HG03439 (cell line): ENCODE results near the gene BTN2A1.
"Not testable (repeated sequence)": the region's sequence is repeated elsewhere in the genome, so short reads cannot be mapped to it uniquely, and the experiment has no call there.

ENCODE experiments used
- ATAC-seq: cut with Tn5 transposase; IDR thresholded peaks from one replicate; pipeline ENCODE4 v1.9.1; 2021; ENCODE audit warnings: mild to moderate bottlenecking, moderate library complexity; ENCODE audit not compliant: unreplicated experiment

Gene BTN2A1

DNA sequence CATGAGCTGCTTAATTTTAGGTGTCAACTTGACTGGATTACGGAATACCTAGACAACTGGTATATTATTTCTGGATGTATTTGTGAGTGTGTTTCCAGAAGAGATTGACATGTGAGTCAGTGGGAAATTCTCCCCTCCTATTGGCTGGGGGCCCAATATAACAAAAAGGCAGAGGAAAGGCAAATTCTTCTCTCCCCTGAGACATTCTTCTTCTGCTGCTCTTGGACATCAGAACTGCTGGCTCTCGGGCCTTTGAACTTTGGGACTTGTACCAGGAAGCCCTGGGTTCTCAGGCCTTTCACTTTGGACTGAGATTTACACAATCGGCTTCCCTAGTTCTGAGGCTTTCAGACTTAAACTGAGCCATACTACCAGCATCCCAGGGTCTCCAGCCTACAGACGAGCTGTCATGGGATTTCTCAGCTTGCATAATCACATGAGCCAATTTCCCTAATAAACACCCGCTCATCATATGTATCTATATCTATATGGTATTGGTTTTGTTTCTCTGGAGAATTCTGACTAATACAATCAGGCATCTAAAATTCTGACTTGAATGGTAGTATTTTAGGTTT, 25.0 kb upstream of the BTN2A1 start:
- no peak for ATAC-seq

DNA sequence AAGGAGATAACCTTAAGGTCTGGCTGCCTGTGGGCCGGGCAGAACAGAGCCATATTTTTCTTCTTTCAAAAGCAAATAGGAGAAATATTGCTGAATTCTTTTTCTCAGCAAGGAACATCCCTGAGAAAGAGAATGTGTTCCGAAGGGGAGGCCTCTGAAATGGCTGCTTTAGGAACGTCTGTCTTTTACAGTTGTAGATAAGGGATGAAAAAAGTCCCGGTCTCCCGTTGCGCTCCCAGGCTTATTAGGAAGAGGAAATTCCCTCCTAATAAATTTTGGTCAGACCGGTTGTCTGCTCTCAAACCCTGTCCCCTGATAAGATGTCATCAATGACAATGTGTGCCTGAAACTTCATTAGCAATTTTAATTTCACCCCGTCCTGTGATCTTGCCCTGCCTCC, 24.1 kb upstream of the BTN2A1 start:
- not testable (repeated sequence) for ATAC-seq

DNA sequence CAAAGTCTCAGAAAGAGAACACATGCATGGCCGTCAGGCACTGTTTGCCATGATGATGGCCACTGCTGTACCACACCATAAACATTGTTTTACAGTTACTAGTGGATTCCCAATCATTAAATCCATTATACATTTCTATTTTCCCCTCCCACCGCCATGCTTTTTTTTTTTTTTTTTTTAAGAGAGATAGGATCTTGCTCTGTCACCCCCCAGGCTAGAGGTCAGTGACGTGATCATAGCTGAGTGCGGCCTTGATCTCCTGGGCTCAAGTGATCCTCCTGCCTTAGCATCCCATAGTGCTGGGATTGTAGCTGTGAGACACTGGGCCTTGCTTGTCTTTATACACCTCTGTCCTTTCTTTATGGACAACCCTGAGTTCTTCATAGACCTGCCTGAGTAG, 21.7 kb upstream of the BTN2A1 start:
- no peak for ATAC-seq

DNA sequence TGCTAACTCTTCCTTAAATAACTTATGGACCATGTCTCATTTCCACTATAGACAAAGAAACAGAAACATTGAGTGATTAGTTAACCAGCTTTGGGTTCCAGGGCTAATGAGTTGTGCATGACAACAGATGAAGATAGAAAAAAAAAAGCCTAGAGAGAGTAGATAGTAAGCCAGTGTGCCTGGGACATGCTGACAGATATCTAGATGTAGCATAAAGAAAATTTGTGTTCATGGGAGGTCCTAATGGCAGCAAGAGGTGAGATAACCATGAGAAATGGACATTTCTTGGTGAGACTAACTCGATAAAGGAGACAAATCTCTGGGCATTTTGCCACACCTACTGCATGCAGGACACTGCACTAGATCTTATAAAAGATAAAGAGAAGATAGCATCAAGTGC, 20.2 kb upstream of the BTN2A1 start:
- ATAC-seq = no peak

DNA sequence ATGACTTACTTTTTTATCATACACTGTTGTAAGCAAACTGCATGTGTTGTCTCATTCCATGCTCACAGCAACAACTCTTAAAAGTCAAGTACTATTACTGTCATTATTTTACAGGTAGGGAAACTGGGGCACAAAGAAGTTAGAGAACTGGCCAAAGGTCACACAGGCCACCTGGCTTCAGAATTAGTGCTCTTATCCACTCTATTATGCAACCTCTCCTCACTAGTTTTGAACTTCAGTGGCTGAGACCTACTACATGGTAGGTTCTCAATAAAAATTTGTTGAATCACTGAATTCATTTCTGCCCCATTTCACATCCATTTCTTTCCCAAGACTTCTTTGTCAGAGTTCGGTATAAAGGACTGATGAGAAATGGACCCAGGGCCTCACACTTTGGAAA, 19.8 kb upstream of the BTN2A1 start:
- no peak for ATAC-seq

DNA sequence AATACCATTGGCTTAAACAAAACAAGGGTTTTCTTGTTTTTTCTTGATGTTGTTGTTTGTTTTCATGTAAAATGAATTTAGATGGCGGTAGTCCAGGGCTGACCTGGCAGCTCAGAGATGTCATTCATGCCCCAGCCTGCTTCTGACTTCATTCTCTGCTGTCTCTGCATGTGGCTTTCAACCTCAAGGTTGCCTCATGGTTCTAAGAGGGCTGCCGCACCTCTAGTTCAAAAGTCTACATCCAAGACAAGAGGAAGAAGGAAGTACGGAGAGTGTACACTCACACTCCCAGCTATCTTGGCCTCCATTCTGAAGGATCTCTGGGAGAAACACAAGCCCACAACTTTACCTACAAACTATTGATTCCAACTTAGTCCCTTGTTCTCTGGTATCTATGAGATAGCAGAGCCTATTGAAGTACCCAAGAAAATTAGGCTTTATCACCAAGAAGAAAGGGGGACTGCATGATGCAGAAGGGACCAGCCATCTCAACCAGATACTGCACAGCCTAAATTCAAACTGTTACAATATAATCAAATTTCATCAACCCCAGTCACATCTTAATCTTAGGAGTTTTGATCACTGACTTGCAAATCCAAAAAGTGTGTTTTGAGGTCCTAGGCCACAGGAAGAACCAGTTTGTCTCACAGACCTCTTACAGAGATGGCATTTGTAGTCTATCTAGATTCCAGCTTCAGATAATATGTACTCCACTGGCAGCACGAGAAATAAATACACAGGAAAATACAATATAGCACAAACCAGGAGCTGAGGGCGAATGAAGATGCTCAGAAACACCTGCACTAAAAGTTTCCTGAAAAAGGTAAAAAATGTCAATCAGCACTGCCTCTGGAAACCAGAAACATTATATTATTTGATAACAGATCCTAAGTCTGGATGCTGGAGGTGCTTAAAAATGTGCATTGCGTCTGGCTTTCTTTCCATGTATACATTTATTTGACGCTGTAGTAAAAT, 18.3 kb upstream of the BTN2A1 start:
- no peak for ATAC-seq

DNA sequence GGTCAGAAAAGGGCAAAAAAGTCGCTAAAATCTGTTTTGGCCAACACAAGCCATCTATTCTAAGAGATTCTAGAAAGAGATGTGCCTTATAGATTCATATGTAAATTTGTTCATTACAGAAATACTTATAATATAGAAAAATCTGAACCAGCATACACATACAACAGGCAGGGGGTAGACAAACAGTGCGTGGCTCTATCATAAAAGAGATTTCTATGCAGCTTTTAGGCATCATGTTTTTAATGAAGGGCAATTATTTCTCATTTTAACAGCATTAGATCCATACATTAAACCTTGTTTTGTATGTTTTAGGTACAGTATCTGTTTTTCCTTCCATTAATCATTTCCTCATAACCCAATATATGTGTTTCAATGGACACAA, 16.8 kb upstream of the BTN2A1 start:
- ATAC-seq = no peak

DNA sequence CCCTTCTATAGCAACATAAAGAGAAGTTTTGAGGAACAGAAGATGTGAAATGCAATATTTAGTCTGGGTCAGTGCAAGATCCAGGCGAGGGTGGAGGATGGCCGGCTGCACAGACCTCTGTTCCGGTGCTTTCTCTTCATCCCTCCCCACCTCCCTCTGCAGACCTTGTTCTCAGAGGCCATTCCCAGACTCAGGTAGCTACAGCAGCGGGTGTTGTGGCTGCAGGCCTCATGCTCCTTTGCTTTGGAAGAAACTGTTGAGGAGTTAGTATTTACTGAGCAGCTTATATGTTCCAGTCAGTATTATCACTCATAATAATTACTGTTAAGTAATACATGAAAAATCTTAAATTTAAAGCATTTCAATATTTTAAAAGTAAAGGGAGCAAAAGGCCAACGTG, 15.8 kb upstream of the BTN2A1 start:
- no peak for ATAC-seq

DNA sequence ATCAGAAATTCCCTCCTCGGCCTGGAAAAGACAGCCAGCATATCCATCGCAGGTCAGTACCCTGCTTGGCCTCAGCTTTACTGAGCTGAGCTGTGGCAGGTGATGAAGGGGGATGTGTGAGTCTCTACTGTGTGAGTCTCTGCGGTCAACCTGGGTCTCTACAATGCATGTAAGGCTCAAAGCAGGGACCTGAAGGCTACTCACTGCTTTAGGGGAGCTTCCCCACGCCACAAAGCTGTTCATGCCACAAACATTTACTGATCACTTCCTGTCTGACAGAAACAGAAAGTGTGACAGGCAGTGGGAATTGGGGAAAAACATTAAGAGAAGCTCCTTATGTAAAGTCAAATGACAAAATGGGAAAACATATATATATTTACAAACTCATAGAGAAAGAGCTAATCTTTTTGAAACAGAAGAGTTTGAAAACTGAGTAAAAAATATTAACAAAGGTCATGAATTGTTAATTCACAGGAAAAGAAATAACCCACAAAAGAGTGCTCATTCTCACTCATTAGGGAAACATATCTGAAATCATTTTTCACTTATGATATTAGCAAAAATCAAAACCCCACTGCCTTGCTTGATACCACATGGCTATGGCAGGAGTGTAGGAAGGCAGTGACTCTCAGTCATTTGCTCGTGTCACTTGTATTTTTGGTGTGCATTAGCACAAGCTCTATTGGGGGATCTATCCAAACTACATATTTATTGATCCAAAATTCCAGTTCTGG, 11.7 kb upstream of the BTN2A1 start:
- peak; percentile 75 for ATAC-seq

DNA sequence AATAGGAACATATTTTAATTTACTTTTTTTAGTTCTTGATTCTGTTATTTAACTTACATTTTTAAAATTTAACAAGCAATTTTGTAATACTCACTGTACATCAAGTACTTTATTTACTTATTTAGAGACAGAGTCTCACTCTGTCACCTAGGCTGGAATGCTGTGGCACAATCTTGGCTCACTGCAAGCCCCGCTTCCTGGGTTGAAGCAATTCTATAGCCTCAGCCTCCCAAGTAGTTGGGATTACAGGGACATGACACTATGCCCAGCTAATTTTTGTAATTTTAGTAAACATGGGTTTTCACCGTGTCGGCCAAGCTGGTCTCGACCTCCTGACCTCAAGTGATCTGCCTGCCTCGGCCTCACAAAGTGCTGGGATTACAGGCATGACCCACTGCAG, 10.5 kb upstream of the BTN2A1 start:
- ATAC-seq = no peak

DNA sequence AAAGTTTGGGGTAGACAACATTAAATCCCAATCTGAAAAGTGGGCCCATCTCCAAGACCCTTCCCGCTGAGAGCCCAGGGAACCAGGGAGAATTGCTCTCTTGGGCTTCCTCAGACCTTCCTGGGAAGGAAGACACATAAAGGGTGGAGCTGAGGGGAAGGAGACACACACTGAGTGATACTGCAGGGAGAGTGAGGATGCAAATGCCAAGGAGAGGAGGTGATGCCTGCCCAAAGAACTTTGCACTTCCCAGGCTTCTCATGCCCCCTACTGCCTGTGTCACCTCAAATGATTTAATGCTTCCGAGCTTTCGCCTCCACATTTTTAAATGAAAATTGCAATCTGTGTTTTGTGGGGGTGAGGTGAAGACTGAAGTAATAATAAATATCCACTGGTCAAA, 7.5 kb upstream of the BTN2A1 start:
- ATAC-seq = no peak

DNA sequence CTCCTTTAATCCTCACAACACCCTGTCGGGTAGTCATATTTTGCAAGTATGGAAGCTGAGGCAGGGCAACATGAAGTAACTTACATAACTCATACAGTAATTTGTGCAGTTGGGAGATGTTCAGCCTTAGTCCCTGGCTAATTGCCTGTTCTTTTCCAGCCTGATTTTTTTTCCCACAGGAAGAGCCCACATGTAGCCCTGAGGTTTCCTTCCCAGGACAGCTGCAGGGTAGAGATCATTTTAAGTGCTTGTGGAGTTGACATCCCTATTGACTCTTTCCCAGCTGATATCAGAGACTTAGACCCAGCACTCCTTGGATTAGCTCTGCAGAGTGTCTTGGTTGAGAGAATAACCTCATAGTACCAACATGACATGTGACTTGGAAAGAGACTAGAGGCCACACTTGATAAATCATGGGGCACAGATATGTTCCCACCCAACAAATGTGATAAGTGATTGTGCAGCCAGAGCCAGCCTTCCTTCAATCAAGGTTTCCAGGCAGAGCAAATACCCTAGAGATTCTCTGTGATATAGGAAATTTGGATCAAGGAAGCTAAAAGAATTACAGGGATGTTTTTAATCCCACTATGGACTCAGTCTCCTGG, 5.0 kb upstream of the BTN2A1 start:
- ATAC-seq = no peak

DNA sequence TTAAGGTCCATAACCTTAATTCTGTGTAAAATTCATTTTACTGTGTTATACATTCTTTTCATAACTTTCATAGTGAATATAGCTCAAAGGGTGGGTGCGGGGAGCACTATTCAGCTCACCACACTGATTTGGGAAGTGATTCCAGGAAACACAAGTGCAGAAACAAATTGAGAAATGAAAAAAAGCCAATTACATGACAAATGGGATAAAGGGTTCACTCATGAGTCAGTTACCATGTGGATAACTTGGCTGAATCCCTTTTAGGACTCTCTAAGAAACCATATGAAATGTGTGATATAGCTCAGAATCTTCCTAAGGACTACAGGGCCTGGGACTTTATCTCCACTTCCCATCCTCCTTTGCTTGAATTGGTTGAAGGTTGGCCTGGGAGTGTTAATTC, 3.1 kb upstream of the BTN2A1 start:
- ATAC-seq = no peak

DNA sequence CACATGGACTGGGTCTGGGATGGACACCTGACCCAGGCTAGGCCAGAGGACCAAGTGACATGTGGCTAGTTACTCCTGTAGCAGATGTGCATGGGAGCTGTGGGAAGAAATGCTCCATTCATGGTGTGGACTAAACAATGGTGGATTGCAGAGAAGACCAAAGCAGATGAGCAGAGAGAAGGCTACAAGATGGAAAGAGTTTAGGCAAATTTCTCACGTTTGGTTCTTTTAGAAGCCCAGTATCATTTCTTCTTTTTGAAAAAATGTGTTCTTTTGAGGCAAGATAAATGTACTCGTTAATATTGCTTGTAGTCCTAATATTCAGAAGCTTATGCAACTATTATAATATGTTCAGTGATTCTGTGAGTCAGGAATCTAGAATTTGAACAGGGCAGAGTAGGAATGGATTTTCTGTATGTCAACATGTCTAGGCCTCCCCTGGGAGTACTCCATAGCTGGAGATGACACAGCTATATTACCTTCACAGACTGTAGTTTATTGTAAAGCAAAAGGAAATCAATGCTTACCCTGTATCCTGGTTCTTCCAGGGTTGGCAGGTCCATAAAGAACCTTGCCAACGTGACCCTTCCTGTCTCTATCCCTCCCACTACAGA, 2.3 kb upstream of the BTN2A1 start:
- no peak for ATAC-seq

DNA sequence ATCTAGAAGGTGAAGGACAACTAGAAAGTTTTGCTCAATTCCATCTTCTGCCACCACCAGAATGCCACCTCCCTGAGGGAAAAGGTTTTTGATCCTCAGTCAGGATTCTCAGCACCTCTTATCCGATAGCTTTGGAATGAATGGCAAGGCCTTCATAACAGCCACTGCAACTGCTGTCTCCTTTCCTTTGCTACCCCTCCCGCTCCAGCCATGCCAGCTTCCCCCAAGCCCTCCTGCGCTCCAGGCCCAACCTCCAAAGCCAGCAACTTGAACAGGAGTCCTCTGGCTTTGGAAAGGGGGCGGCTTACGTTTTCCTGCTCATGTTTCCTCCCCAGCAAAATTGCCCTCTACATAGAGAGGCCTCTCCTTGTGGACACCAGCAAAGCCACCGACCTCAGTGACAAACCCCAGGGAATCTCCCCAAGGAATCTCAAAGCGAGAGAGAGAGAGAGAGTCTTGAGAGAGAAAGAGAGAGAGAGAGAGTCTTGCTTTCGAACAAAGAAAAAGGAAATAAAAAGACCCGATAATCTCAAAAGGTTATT, 420 bp upstream of the BTN2A1 start:
- peak; percentile 15 for ATAC-seq

DNA sequence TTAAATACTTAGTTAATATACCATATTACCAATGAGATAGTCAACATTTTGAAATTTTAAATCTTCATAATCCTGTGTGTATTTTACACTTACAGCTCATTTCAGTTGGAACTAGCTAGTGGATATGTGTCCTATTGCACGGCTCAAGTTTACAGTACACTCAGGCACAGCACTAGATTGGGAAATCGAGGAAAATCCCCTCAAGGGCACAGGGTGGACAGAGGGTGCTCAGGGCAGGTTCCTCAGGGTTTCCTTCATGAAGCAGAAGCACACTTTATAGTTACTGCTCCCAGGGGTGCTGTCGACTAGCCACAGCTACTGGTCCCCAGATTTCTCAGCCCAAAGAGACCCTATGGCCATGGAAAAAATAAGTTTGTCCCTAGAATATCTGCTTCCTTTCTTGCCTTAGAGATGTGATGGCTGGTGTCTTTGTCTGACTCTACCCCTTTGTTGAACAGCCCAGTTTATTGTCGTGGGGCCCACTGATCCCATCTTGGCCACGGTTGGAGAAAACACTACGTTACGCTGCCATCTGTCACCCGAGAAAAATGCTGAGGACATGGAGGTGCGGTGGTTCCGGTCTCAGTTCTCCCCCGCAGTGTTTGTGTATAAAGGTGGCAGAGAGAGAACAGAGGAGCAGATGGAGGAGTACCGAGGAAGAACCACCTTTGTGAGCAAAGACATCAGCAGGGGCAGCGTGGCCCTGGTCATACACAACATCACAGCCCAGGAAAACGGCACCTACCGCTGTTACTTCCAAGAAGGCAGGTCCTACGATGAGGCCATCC, 1.5 kb downstream of the BTN2A1 start:
- no peak for ATAC-seq

DNA sequence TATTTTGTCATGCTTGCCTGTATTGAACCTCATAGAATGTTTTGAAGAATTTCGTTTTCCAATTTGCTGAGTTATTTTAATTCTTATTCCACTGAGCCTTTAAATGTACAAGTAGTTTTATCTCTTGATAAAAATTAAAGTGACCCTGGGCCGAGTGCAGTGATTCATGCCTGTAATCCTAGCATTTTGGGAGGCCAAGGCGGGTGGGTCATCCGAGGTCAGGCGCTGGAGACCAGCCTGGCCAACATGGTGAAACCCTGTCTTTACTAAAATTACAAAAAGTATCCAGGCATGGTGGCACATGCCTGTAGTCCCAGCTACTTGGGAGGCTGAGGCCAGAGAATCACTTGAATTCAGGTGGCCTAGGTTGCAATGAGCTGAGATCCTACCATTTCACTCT, 3.6 kb downstream of the BTN2A1 start:
- ATAC-seq = not testable (repeated sequence)

DNA sequence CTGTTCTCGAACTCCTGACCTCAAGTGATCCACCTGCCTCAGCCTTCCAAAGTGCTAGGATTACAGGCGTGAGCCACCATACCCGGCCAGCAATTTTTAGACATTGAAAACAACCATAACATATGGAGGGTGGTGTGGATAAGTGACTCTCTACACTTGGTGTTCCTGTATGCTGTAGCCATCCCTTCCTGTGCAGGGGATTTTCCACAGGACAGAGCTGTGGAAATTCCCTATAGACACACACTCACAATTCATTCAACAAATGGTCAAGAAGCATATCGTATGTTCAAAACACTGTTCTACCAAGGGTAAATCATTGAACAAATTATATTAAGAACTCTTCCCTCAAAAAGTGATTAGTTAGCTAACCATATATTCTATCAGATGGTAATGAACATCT, 6.3 kb downstream of the BTN2A1 start:
- ATAC-seq = no peak

DNA sequence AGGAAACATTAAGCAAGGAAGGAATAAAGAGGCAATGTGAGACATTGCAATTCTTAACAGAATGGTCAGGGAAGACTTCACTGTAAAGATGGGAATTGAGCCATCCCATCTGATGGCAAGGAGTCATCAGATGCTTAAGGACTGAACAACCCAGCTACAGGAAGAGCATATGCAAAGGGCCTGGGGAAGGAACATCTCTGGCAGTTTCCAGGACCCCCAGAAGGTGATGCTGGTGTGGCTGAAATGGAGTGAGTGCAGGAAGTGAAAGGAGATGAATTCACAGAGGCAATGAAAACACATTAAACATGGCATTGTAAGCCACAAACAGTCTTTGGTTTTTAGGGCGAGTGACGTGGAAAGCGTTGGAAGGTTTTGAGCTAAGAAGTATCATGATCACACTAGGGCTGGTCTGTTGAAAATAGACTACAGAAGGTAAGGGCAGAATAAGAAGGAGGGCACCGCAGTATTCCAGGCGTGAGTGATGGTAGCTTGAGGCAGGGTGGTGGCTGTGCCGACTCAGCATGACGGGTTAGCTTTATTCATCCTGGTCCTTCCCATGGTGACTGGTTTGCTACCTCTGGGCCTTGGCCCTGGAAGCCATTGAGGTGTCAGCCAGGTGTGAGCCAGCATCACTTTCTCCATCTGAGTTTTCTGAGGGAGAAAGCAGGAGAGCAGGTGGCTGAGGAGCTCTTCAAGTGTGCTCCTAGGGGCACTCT, 6.8 kb downstream of the BTN2A1 start:
- no peak for ATAC-seq
